HEK293 (cell line): ENCODE results near the gene HAT1.

Experiments
- CTCF ChIP-seq: fragments of 450-650 bp; formaldehyde crosslinking; IDR thresholded peaks from 2 replicates; pipeline ENCODE4 v1.5.1; 2016; ENCODE audit warnings: missing biosample characterization, missing genetic modification characterization
- GLI4 ChIP-seq: fragments of 450-650 bp; formaldehyde crosslinking; IDR thresholded peaks from 2 replicates; pipeline ENCODE4 v1.5.1; 2016; ENCODE audit warnings: missing biosample characterization, missing genetic modification characterization
- MYNN ChIP-seq: fragments of 450-650 bp; formaldehyde crosslinking; IDR thresholded peaks from 2 replicates; pipeline ENCODE4 v1.5.1; 2016; ENCODE audit warnings: missing biosample characterization, missing genetic modification characterization, borderline replicate concordance
- MZF1 ChIP-seq: fragments of 450-650 bp; formaldehyde crosslinking; IDR thresholded peaks from 2 replicates; pipeline ENCODE4 v1.5.1; 2017; ENCODE audit warnings: missing biosample characterization, missing genetic modification characterization, borderline replicate concordance
- PRDM4 ChIP-seq: fragments of 450-650 bp; formaldehyde crosslinking; IDR thresholded peaks from 2 replicates; pipeline ENCODE4 v1.5.1; 2017; ENCODE audit warnings: missing biosample characterization, missing genetic modification characterization
- YY2 ChIP-seq: fragments of 450-650 bp; formaldehyde crosslinking; IDR thresholded peaks from 2 replicates; pipeline ENCODE4 v1.5.1; 2016; ENCODE audit warnings: missing biosample characterization, missing genetic modification characterization
- ZNF114 ChIP-seq: fragments of 450-650 bp; formaldehyde crosslinking; IDR thresholded peaks from 2 replicates; pipeline ENCODE4 v1.5.0; 2017; ENCODE audit warnings: missing biosample characterization, missing genetic modification characterization
- ZNF140 ChIP-seq: fragments of 450-650 bp; formaldehyde crosslinking; IDR thresholded peaks from 2 replicates; pipeline ENCODE4 v1.5.1; 2016; ENCODE audit warnings: missing biosample characterization, missing genetic modification characterization
- ZNF274 ChIP-seq, 2 experiments: fragments of 200-500 bp in 1 of 2; fragments of 450-650 bp in 1 of 2; sonication (Bioruptor generic) in 1 of 2; formaldehyde crosslinking in 1 of 2; IDR thresholded peaks; 2 replicates each; pipeline versions ENCODE4 v1.5.1 to v1.6.1; 2014 to 2016; ENCODE audit warnings: borderline replicate concordance in 1 of 2, inconsistent platforms in 1 of 2, low read length in 1 of 2, missing biosample characterization in 1 of 2, missing genetic modification characterization in 1 of 2
- ZNF510 ChIP-seq: fragments of 450-650 bp; formaldehyde crosslinking; IDR thresholded peaks from 2 replicates; pipeline ENCODE4 v1.5.1; 2018; ENCODE audit warnings: mild to moderate bottlenecking, missing genetic modification characterization, missing biosample characterization; ENCODE audit not compliant: insufficient replicate concordance
- ZNF626 ChIP-seq: fragments of 450-650 bp; sonication (Bioruptor Pico); formaldehyde crosslinking; IDR thresholded peaks from 2 replicates; pipeline ENCODE4 v1.5.1; 2018; ENCODE audit warnings: missing biosample characterization, missing genetic modification characterization, inconsistent platforms
- ZNF639 ChIP-seq: fragments of 450-650 bp; formaldehyde crosslinking; IDR thresholded peaks from 2 replicates; pipeline ENCODE4 v1.5.1; 2016; ENCODE audit warnings: missing biosample characterization, missing genetic modification characterization

- TF ChIP-seq CTCF (tag by site-specific recombination) (no peak), ZNF510 (tag by site-specific recombination) (no peak), GLI4 (no peak), PRDM4 (no peak), MZF1 (tag by site-specific recombination) (no peak), ZNF639 (tag by site-specific recombination) (no peak), ZNF626 (tag by site-specific recombination) (no peak), ZNF114 (no peak), ZNF140 (tag by site-specific recombination) (no peak), MYNN (tag by site-specific recombination) (no peak), YY2 (tag by site-specific recombination) (no peak), ZNF274 (IDR thresholded peaks at IDR 0.05; ENCODE audit: low read length) (no peak), ZNF274 (tag by site-specific recombination; IDR thresholded peaks at IDR 0.05; ENCODE audit: borderline replicate concordance) (no peak)
These were observed 73.8 kb downstream of the HAT1 start for GRCh38 chr2:171996021-171996420.
